Measurements from ENCODE around the gene UTP11.

DNA sequence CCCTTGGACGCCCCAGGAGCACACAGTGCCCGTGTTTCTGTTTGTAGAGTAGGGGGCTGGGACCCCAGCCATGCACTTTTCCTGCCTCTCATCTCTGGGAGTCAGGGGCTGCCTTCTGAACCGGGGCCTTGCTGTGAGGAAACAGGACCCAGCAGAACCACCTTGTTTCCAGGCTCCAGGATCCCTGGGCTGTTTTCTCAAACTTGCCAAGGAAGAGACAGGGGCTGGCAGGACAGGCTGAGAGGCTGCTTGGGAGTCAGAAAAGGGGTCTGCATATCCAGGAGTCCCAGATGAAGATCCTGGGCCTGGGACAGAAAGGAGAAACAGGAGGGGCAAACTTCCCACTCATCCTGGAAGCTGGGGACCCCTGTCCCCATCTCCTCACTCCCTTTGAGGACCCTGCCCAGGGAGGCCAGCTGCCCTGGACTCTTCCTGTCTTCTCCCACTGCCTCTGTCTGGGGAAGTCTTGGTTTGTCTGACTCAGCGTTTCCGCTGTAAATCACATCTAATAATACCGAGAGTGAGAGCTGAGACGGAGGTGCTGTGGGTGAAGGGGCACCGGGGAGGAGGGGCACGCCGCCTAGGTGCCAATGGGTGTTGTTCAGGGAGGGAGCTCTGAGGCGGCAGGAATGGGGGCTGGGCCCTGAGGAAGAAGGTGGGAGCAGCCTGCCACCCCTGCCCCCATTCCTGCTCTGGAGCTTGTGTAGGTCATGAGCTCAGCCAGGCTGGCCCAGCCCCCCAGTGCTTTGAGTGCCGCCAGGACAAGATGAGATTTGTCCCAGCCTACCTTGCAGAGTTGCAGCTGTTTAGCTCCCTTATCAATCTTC, 17.4 kb downstream of the UTP11 start:
- TF ChIP-seq POLR2A (IDR thresholded peaks at IDR 0.05; ENCODE audit: low read depth, low read length) (no peak), TAF1 (IDR thresholded peaks at IDR 0.05; ENCODE audit: borderline replicate concordance, low read depth, low read length) (no peak), POLR2AphosphoS5 (IDR thresholded peaks at IDR 0.05; ENCODE audit: low read depth, low read length) (no peak)

Measured in GM12892 (cell line).